ENCODE results near the gene MAP1LC3B2.

The MAP1LC3B2 gene

GRCh38 chr12:116615141-116615861 lies 56.1 kb downstream of the MAP1LC3B2 start:
- TF ChIP-seq CTCF (IDR thresholded peaks at IDR 0.05): no peak
- Histone ChIP-seq H3K27ac (no peak overlapping the region), H3K27me3 (no peaks in the 10 kb centered on the region)

GRCh38 chr12:116616536-116617248 lies 57.5 kb downstream of the MAP1LC3B2 start:
- no peak overlapping the region for H3K4me3 ChIP-seq (ENCODE audit: low read depth in 1 of 2, low read length in 1 of 2)
- H3K36me3 ChIP-seq: no peaks in the 10 kb centered on the region
- no peak for TF ChIP-seq CTCF (IDR thresholded peaks at IDR 0.05)
- H3K4me1 ChIP-seq (ENCODE audit: control insufficient read depth in 1 of 2, insufficient read depth in 1 of 2, low read depth in 1 of 2, low read length in 1 of 2): no peaks in the 10 kb centered on the region
- H3K27ac ChIP-seq: no peak overlapping the region
- H3K27me3 ChIP-seq: no peaks in the 10 kb centered on the region
- H3K9me3 ChIP-seq: no peaks in the 10 kb centered on the region

More at GRCh38 chr12:116615141-116615861, 56.1 kb downstream of the MAP1LC3B2 start:
- Histone ChIP-seq H3K4me3 (ENCODE audit: low read depth in 1 of 2, low read length in 1 of 2) (no peak overlapping the region), H3K4me1 (ENCODE audit: control insufficient read depth in 1 of 2, insufficient read depth in 1 of 2, low read depth in 1 of 2, low read length in 1 of 2) (no peaks in the 10 kb centered on the region), H3K9me3 (no peaks in the 10 kb centered on the region), H3K36me3 (no peaks in the 10 kb centered on the region)

GRCh38 chr12:116619246-116619645 lies 60.1 kb downstream of the MAP1LC3B2 start:
- no peaks in the 10 kb centered on the region for H3K36me3 ChIP-seq
- H3K4me1 ChIP-seq (ENCODE audit: control insufficient read depth in 1 of 2, insufficient read depth in 1 of 2, low read depth in 1 of 2, low read length in 1 of 2): no peaks in the 10 kb centered on the region
- no peaks in the 10 kb centered on the region for H3K9me3 ChIP-seq
- TF ChIP-seq CTCF (IDR thresholded peaks at IDR 0.05): no peak
- no peak overlapping the region for H3K27ac ChIP-seq
- no peak overlapping the region for H3K4me3 ChIP-seq (ENCODE audit: low read depth in 1 of 2, low read length in 1 of 2)
- H3K27me3 ChIP-seq: no peaks in the 10 kb centered on the region

GRCh38 chr12:116620124-116620491 lies 60.9 kb downstream of the MAP1LC3B2 start:
- no peak overlapping the region for H3K27ac ChIP-seq
- H3K27me3 ChIP-seq: no peaks in the 10 kb centered on the region
- H3K4me1 ChIP-seq (ENCODE audit: control insufficient read depth in 1 of 2, insufficient read depth in 1 of 2, low read depth in 1 of 2, low read length in 1 of 2): no peaks in the 10 kb centered on the region
- no peaks in the 10 kb centered on the region for H3K9me3 ChIP-seq
- TF ChIP-seq CTCF (IDR thresholded peaks at IDR 0.05): no peak
- no peak overlapping the region for H3K4me3 ChIP-seq (ENCODE audit: low read depth in 1 of 2, low read length in 1 of 2)
- H3K36me3 ChIP-seq: no peaks in the 10 kb centered on the region

GRCh38 chr12:116620492-116621191 lies 61.5 kb downstream of the MAP1LC3B2 start:
- no peaks in the 10 kb centered on the region for H3K27me3 ChIP-seq
- H3K36me3 ChIP-seq: no peaks in the 10 kb centered on the region
- no peak overlapping the region for H3K27ac ChIP-seq
- H3K9me3 ChIP-seq: no peaks in the 10 kb centered on the region
- TF ChIP-seq CTCF (IDR thresholded peaks at IDR 0.05): no peak
- no peaks in the 10 kb centered on the region for H3K4me1 ChIP-seq (ENCODE audit: control insufficient read depth in 1 of 2, insufficient read depth in 1 of 2, low read depth in 1 of 2, low read length in 1 of 2)
- no peak overlapping the region for H3K4me3 ChIP-seq (ENCODE audit: low read depth in 1 of 2, low read length in 1 of 2)
